Lung (tissue), 12 donors: ENCODE measurements around the gene CRB2. TPM values are rescaled to one million over a fixed set of nuclear protein-coding genes. Genes with fewer than 3 reads are reported as not detected.

Source experiments
- ATAC-seq: fragments of 200-7000 bp; cut with Tn5 transposase; one replicate; pipeline ENCODE4 v1.9.1; 2020; ENCODE audit warnings: moderate number of reproducible peaks; ENCODE audit not compliant: insufficient read depth, low FRiP score
- DNase-seq, 3 donors: peaks; one replicate each; pipeline ENCODE4 v3.0.0-alpha.2; 2013 to 2017
- H3K27ac ChIP-seq, 2 donors: one replicate each; pipeline ENCODE4 v1.5.1; 2013; ENCODE audit warnings: mild to moderate bottlenecking in 2 of 2, moderate library complexity in 2 of 2, control low read depth in 1 of 2, inconsistent platforms in 1 of 2, low read depth in 1 of 2, low read length in 1 of 2
- H3K27me3 ChIP-seq, 3 donors: one replicate each; pipeline ENCODE4 v1.5.1; 2013; ENCODE audit warnings: low read length in 2 of 3; ENCODE audit not compliant: control insufficient read depth in 3 of 3, insufficient read depth in 3 of 3
- H3K36me3 ChIP-seq, 4 donors: one replicate each; pipeline ENCODE4 v1.5.1; 2013; ENCODE audit warnings: low read length in 4 of 4, mild to moderate bottlenecking in 1 of 4, moderate library complexity in 1 of 4; ENCODE audit not compliant: control insufficient read depth in 4 of 4, insufficient read depth in 4 of 4
- H3K4me1 ChIP-seq, 5 donors: one replicate each; pipeline ENCODE4 v1.5.1; 2013; ENCODE audit warnings: low read length in 5 of 5, mild to moderate bottlenecking in 2 of 5, moderate library complexity in 1 of 5; ENCODE audit not compliant: control insufficient read depth in 5 of 5, insufficient read depth in 5 of 5
- H3K4me3 ChIP-seq: one replicate; pipeline ENCODE4 v1.5.1; 2013; ENCODE audit warnings: mild to moderate bottlenecking, control low read depth, moderate library complexity
- H3K9ac ChIP-seq, 2 donors: one replicate each; pipeline ENCODE4 v1.5.1; 2013; ENCODE audit warnings: low read length in 2 of 2, control low read depth in 1 of 2; ENCODE audit not compliant: insufficient read depth in 1 of 2
- H3K9me3 ChIP-seq, 4 donors: one replicate each; pipeline ENCODE4 v1.5.1; 2013; ENCODE audit warnings: low read length in 3 of 4, mild to moderate bottlenecking in 1 of 4, moderate library complexity in 1 of 4; ENCODE audit not compliant: control insufficient read depth in 4 of 4, insufficient read depth in 3 of 4
- WGBS, 2 donors: extraction: QIAGEN DNeasy Blood & Tissue Kit; methylation state at CpG; one replicate each; pipeline ENCODE4 v1.1.7; 2013; 5-methylcytosine and 5-hydroxymethylcytosine counted together
- polyA plus RNA-seq, 2 donors: library from polyadenylated mRNA; stranded (reverse); fragments of 200-250 nt; gene quantifications; one replicate each; pipeline ENCODE4 v1.2.1, GENCODE V29; 2013
- total RNA-seq, 2 donors: library from RNA; depleted of rRNA in 1 of 2; stranded (reverse); fragments of >200 nt in 1 of 2; gene quantifications; one replicate each; pipeline ENCODE4 v1.2.1, GENCODE V29; 2014 to 2021
- TF ChIP-seq, protein P1 (sequence below): IDR thresholded peaks from 2 replicates; pipeline ENCODE4 v1.5.1; 2012; ENCODE audit warnings: mild to moderate bottlenecking; ENCODE audit errors: control extremely low read depth, extremely low read depth
- donor health status: control.
- donor health status: control.
- donor health status: Bipolar disorder and iron deficiency.
- donor health status: healthy.
- donor health status: DM: yes; HTN: yes; CAD: no.

CRB2 gene
- total and polyA plus RNA-seq, 4 donors = 0.01 to 0.34 (median 0.21) TPM

DNA sequence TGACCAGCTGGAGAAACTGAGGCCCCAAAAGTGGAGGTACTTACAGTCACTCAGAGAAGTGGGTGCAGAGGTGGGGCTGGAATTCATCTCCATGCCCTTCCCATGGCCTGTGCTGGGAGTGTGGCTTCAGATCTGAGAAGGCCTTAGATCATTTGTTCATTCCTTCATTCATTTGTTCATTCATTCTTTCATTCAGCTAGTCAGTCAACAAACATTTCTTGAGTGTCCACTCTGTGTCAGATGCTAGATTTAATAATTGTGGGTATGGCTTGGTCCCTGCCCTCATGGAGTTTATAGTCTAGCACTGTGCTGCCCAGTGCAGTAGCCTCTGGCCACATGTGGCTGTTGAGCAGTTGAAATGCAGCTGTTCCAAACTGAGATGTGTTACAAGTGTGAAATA lies 19.0 kb upstream of the CRB2 start:
- ATAC-seq = no peak

DNA sequence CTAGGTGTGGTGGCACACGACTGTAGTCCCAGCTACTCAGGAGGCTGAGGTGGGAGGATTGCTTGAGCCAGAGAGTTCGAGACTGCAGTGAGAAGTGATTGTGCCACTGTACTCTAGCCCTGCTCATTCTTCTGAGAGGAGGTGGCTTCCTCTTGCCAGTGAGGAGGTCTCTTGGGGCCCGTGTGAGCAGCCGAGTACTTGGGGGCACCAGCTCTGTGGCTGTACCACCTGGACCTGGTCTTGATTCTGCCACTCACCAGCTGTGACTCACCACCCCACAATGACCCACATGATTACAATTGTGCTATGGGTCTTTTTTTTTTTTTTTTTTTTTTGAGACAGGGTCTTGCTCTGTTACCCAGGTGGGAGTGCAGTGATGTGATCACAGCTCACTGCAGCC lies 18.0 kb upstream of the CRB2 start:
- H3K27me3 ChIP-seq = no peaks in the 10 kb centered on the region
- H3K36me3 ChIP-seq = no peaks in the 10 kb centered on the region
- no peak overlapping the region for H3K27ac ChIP-seq
- DNase-seq (no peak), ATAC-seq (no peak)
- peaks cover 0 to 38% (median 13%) of the 10 kb centered on the region in 5 donors for H3K4me1 ChIP-seq
- 72 to 78% methylated on average over 4 of the region's 4 CpGs for WGBS, 2 donors
- no peak overlapping the region for H3K4me3 ChIP-seq
- H3K9ac ChIP-seq = no peak overlapping the region
- no peaks in the 10 kb centered on the region for H3K9me3 ChIP-seq
- TF ChIP-seq, protein P1, sequence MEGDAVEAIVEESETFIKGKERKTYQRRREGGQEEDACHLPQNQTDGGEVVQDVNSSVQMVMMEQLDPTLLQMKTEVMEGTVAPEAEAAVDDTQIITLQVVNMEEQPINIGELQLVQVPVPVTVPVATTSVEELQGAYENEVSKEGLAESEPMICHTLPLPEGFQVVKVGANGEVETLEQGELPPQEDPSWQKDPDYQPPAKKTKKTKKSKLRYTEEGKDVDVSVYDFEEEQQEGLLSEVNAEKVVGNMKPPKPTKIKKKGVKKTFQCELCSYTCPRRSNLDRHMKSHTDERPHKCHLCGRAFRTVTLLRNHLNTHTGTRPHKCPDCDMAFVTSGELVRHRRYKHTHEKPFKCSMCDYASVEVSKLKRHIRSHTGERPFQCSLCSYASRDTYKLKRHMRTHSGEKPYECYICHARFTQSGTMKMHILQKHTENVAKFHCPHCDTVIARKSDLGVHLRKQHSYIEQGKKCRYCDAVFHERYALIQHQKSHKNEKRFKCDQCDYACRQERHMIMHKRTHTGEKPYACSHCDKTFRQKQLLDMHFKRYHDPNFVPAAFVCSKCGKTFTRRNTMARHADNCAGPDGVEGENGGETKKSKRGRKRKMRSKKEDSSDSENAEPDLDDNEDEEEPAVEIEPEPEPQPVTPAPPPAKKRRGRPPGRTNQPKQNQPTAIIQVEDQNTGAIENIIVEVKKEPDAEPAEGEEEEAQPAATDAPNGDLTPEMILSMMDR = no peak

More for the DNA sequence above, 19.0 kb upstream of the CRB2 start:
- TF ChIP-seq, protein P1 = no peak
- H3K27me3 ChIP-seq = no peaks in the 10 kb centered on the region
- no peaks in the 10 kb centered on the region for H3K36me3 ChIP-seq
- H3K9me3 ChIP-seq = no peaks in the 10 kb centered on the region
- H3K4me1 ChIP-seq = peaks cover 0 to 34% (median 13%) of the 10 kb centered on the region in 5 donors
- DNase-seq = no peak
- H3K9ac ChIP-seq = no peak overlapping the region
- H3K4me3 ChIP-seq = no peak overlapping the region
- no peak overlapping the region for H3K27ac ChIP-seq

DNA sequence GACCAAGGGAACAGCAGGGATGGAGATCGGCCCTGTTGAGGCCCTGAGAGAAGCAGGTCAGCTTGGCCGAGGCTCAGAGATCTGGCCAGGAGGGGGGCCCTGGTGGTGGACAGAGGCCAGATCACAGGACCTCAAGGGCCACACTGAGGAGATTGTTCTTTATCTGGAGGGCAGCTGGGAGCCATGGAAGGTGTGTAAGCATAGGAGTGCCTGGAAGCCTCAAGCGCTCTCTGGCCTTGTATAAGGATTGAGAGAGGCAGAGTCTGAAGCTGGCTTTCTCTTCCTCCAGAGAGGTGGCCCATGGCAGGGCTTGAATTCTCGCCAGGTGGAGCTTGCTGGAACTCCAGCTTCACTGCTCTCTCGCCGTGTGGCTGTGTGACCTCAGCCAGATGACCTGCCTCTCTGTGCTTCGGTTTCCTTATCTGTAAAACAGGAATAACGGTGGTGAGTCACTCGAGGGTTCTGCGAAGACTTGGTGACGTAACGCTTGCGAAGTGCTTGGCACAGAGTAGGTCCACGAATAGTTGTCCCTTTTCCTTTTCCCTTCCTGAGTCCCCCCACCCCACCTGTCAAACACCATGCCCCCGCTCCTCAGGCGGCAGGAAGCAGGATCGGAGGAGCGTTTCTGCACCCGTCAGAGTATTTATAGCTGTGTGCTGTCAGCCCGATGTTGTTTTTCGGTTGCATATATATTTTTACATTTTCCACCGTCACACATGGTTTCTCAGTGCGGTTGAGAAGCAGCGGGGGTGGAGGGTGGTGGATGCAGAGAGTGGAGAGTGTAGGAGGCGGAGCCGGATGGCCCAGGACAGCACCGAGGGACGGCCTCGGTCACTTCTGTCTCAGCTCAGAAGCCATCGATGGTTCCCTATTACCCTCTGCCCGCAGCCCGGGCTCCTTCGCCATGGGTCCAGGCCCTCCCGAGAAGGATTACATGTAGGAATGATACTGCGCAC lies 17.0 kb upstream of the CRB2 start:
- H3K4me3 ChIP-seq = no peak overlapping the region
- H3K27me3 ChIP-seq = no peaks in the 10 kb centered on the region
- 29 to 39% methylated on average over 34 to 35 of the region's 35 CpGs for WGBS, 2 donors
- DNase-seq (peak in 1 of 3 donors; percentile 47), ATAC-seq (no peak)
- H3K36me3 ChIP-seq = no peaks in the 10 kb centered on the region
- H3K27ac ChIP-seq = peak overlapping the region in 1 of 2 donors; percentile 71
- TF ChIP-seq, protein P1 = no peak
- no peaks in the 10 kb centered on the region for H3K9me3 ChIP-seq
- H3K4me1 ChIP-seq = peaks cover 0 to 38% (median 13%) of the 10 kb centered on the region in 5 donors
- H3K9ac ChIP-seq = no peak overlapping the region
